Suprapubic skin (tissue), 4 donors: ENCODE results near the gene USP5. TPM values are rescaled to one million over a fixed set of nuclear protein-coding genes. Genes with fewer than 3 reads are reported as not detected.
A peak's percentile ranks its signal among the peaks of the same experiment; 100 is the strongest.
"Not testable (repeated sequence)": the region's sequence is repeated elsewhere in the genome, so short reads cannot be mapped to it uniquely, and the experiment has no call there.

Experiments used
- DNase-seq, 2 donors: peaks; one replicate each; pipeline ENCODE4 v3.0.0-alpha.2; 2019; ENCODE audit warnings: low spot score in 2 of 2
- H3K27ac ChIP-seq: fragments of 200-600 bp; sonication (generic); one replicate; pipeline ENCODE4 v1.5.1; 2019
- H3K27me3 ChIP-seq: fragments of 200-600 bp; sonication (generic); one replicate; pipeline ENCODE4 v1.5.1; 2019
- H3K36me3 ChIP-seq: fragments of 200-600 bp; sonication (generic); one replicate; pipeline ENCODE4 v1.5.1; 2019
- H3K4me1 ChIP-seq: fragments of 200-600 bp; sonication (generic); one replicate; pipeline ENCODE4 v1.5.1; 2019
- H3K4me3 ChIP-seq: fragments of 200-600 bp; sonication (generic); one replicate; pipeline ENCODE4 v1.5.1; 2019; ENCODE audit warnings: mild to moderate bottlenecking
- H3K9me3 ChIP-seq: fragments of 200-600 bp; sonication (generic); one replicate; pipeline ENCODE4 v1.5.1; 2019
- EP300 ChIP-seq: sonication (generic); formaldehyde crosslinking; IDR thresholded peaks from one replicate; pipeline ENCODE4 v1.6.1; 2017; ENCODE audit warnings: antibody characterized with exemption
- POLR2A ChIP-seq, 2 donors: fragments of 450-650 bp; IDR thresholded peaks; one replicate each; pipeline ENCODE4 v1.6.1; 2017; ENCODE audit warnings: antibody characterized with exemption in 2 of 2, mild to moderate bottlenecking in 2 of 2, moderate library complexity in 2 of 2
- POLR2AphosphoS5 ChIP-seq, 3 donors: sonication (generic); formaldehyde crosslinking; IDR thresholded peaks; one replicate each; pipeline ENCODE4 v1.6.1; 2017; ENCODE audit warnings: antibody characterized with exemption in 3 of 3
- WGBS: methylation state at CpG from one replicate; pipeline ENCODE4 v1.1.5; 2018; 5-methylcytosine and 5-hydroxymethylcytosine counted together
- total RNA-seq, 4 donors: library from RNA; depleted of rRNA; stranded (reverse); fragments of >200 nt; gene quantifications; one replicate each; pipeline ENCODE4 v1.1.0, GENCODE V29; 2016
- TF ChIP-seq, protein P1 (sequence below), 2 donors: fragments of 200-600 bp in 1 of 2; fragments of 450-650 bp in 1 of 2; sonication (generic) in 1 of 2; IDR thresholded peaks; one replicate each; pipeline ENCODE4 v1.5.1; 2016 to 2019; ENCODE audit warnings: antibody characterized with exemption in 2 of 2, mild to moderate bottlenecking in 1 of 2, moderate library complexity in 1 of 2

The USP5 gene
- total RNA-seq, 4 donors from 2014 or later = 54.7 to 71.8 (median 68.9) TPM

DNA sequence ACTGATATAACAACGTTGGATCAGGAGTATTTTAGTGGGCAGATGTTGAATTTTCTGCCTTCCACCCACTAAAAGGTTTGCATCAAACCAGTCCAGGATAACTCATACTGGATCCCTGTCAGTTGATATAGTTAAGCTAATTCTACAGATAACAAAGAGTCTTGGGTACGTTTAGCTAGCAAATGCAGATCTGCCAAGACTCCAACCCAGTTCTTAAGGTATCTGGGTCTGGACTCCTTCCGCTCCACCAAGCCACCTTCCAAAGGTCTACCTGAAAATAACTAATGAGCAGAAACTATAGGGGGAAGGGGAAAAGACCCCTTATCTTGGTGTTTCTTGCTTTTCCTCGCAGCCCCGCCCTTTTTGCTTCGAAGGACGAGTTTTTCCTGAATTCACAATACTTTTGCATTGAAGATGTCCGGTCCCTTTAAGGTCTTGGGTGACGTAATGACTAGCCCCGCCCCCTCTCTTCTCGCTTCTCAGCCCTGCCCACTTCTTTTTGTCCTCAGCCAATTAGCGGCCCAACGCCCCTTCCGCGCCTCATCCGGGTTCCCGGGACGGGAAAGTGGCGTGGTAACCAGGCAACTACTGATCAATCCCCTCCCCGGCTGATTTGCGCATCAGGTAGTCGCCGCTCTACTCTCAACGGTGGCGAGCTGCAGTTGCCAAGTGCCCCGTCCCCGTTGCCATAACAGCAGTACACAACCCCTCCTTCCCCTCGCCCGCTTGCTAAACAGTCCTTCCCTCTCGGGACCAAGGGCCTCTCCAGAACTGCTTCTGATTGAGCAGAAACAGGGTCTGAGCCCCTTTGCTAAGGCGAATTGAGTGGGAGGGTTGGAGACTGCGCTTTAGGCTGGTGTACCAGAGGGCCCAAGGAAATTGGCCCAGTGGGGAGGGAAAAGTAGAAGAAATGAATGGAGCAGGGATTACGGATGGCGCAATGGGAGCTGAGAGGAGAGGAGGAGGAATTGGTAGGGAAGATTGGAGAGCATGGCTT is 52.6 kb downstream of the USP5 start, which contains the start of gene LRRC23:
Gene LRRC23 (plus strand): TSS at position 543 of the 997 bp plus-strand sequence. CDS start 812 bp downstream, outside the sequence.
- H3K4me1 ChIP-seq = peaks cover 18% of the 10 kb centered on the region
- peak; percentile 99 for DNase-seq
- WGBS = 4% methylated on average over 34 of the region's 34 CpGs

DNA sequence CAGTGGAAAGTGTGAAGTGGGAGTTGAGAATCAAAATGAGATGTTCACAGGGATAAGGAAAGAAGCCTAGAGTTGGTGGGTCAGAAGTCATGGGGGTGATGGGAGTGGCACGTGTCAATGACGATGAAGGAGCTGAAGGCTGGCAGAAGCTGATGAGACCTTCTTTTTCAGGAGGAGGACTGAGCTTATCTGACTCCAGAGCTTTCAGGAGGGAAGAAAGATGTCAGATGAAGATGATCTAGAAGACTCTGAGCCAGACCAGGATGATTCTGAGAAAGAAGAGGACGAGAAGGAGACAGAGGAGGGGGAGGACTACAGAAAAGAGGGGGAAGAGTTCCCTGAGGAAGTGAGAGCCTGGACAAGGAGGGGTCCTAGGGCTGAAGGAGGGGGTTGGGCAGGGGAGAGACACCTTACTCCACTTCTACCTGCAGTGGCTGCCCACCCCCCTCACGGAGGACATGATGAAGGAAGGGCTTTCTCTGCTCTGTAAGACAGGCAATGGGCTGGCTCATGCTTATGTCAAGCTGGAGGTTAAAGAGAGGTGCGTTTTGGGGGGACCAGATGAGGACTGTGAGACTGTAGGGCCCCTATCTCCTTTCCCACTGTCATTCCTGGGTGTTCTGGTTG is 53.6 kb downstream of the USP5 start:
- Histone ChIP-seq H3K27me3 (no peaks in the 10 kb centered on the region), H3K27ac (no peak overlapping the region), H3K4me3 (peak overlapping the region; percentile 55), H3K9me3 (no peaks in the 10 kb centered on the region), H3K36me3 (peaks cover 4% of the 10 kb centered on the region), H3K4me1 (peaks cover 12% of the 10 kb centered on the region)
- 67% methylated on average over 5 of the region's 5 CpGs for WGBS
- no peak for DNase-seq
- TF ChIP-seq POLR2AphosphoS5 (IDR thresholded peaks at IDR 0.05) = no peak
- no peak for TF ChIP-seq EP300
- no peak for TF ChIP-seq POLR2A (IDR thresholded peaks at IDR 0.05)

More for the DNA sequence above, 52.6 kb downstream of the USP5 start, which contains the start of gene LRRC23:
- peak within 1 kb of the TSS; percentile 55 for H3K4me3 ChIP-seq
- TF ChIP-seq, protein P1, sequence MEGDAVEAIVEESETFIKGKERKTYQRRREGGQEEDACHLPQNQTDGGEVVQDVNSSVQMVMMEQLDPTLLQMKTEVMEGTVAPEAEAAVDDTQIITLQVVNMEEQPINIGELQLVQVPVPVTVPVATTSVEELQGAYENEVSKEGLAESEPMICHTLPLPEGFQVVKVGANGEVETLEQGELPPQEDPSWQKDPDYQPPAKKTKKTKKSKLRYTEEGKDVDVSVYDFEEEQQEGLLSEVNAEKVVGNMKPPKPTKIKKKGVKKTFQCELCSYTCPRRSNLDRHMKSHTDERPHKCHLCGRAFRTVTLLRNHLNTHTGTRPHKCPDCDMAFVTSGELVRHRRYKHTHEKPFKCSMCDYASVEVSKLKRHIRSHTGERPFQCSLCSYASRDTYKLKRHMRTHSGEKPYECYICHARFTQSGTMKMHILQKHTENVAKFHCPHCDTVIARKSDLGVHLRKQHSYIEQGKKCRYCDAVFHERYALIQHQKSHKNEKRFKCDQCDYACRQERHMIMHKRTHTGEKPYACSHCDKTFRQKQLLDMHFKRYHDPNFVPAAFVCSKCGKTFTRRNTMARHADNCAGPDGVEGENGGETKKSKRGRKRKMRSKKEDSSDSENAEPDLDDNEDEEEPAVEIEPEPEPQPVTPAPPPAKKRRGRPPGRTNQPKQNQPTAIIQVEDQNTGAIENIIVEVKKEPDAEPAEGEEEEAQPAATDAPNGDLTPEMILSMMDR (IDR thresholded peaks at IDR 0.05) = no peak
- TF ChIP-seq POLR2AphosphoS5 (IDR thresholded peaks at IDR 0.05) (peak in 1 of 3 donors; percentile 52), EP300 (no peak), POLR2A (IDR thresholded peaks at IDR 0.05) (peak in 1 of 2 donors; percentile 51)
- no peaks in the 10 kb centered on the region for H3K9me3 ChIP-seq
- H3K27me3 ChIP-seq = no peaks in the 10 kb centered on the region
- peak within 1 kb of the TSS; percentile 50 for H3K27ac ChIP-seq
- H3K36me3 ChIP-seq = peaks cover 4% of the 10 kb centered on the region

DNA sequence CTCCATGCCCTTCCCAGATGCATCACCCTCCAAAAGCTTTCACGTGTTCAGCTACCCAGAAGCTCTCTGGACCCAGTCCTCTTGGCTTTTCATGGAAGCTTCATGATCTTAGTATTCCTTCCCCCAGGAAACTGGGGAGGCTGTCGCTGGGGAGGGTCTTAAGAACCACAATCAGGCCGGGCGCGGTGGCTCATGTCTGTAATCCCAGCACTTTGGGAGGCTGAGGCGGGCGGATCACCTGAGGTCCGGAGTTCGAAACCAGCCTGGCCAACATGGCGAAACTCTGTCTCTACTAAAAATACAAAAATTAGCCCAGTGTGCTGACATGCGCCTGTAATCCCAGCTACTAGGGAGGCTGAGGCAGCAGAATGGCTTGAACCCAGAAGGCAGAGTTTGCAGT is 56.2 kb downstream of the USP5 start:
- 97% methylated on average over 11 of the region's 11 CpGs for WGBS
- not testable (repeated sequence) for H3K27me3 ChIP-seq, H3K9me3 ChIP-seq, H3K27ac ChIP-seq, H3K4me3 ChIP-seq, DNase-seq, H3K36me3 ChIP-seq
- peaks cover 12% of the 10 kb centered on the region for H3K4me1 ChIP-seq

- Histone ChIP-seq H3K36me3 (peaks cover 4% of the 10 kb centered on the region), H3K4me3 (no peak overlapping the region), H3K27ac (no peak overlapping the region), H3K27me3 (no peaks in the 10 kb centered on the region), H3K4me1 (peaks cover 16% of the 10 kb centered on the region), H3K9me3 (no peaks in the 10 kb centered on the region)
- WGBS = 86% methylated on average over 4 of the region's 4 CpGs
- TF ChIP-seq POLR2A (IDR thresholded peaks at IDR 0.05) (no peak), POLR2AphosphoS5 (IDR thresholded peaks at IDR 0.05) (no peak), EP300 (no peak)
- TF ChIP-seq, protein P1 (IDR thresholded peaks at IDR 0.05) = no peak
- DNase-seq = no peak
Observed at GRCh38 chr12:6909421-6910145, 57.6 kb downstream of the USP5 start.

DNA sequence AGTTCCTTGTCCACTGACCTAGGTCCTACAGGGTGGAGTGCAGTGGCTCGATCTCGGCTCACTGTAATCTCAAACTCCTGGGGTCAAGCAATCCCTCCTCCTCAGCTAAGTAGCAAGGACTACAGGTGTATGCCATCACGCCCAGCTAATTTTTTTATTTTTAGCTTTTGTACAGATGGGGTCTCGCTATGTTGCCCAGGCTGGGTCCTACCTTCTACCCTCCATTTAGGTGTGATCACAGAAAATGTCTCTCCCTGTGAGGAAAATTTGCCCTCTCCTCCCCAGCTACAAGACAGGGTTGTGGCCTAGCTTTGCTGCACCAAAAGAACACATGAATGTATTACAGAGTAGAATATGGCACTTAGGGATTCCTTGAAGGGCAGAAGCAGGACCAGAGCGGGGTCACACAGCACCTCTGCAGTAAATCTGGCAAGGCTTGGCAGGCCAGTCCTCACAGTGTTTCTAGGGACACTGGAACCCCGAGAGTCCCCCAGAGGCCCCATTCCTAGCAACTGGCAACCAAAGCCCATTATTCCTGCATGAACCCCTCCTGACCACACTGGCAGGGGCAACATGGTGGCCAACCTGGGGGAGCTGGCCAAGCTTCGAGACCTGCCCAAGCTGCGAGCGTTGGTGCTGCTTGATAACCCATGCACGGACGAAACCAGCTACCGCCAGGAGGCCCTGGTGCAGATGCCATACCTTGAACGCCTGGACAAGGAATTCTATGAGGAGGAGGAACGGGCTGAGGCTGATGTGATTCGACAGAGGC is 60.4 kb downstream of the USP5 start:
- Histone ChIP-seq H3K9me3 (no peaks in the 10 kb centered on the region), H3K27me3 (no peaks in the 10 kb centered on the region), H3K4me3 (no peak overlapping the region), H3K4me1 (peaks cover 20% of the 10 kb centered on the region), H3K27ac (no peak overlapping the region), H3K36me3 (no peaks in the 10 kb centered on the region)
- WGBS = 91% methylated on average over 15 of the region's 15 CpGs
- DNase-seq = no peak
- TF ChIP-seq, protein P1 (IDR thresholded peaks at IDR 0.05) = no peak
- no peak for TF ChIP-seq EP300
- TF ChIP-seq POLR2A (IDR thresholded peaks at IDR 0.05) = no peak
